ENCODE measurements around the gene CALHM6.
A peak's percentile ranks its signal among the peaks of the same experiment; 100 is the strongest.

Gene CALHM6

GRCh38 chr6:116445102-116445501 is 16.1 kb upstream of the CALHM6 start:
- DNase-seq (ENCODE audit: low read depth, low spot score) = no peak

GRCh38 chr6:116446399-116446798 is 14.8 kb upstream of the CALHM6 start:
- no peak for DNase-seq (ENCODE audit: low read depth, low spot score)

GRCh38 chr6:116447052-116447451 is 14.1 kb upstream of the CALHM6 start:
- no peak for DNase-seq (ENCODE audit: low read depth, low spot score)

- DNase-seq (ENCODE audit: low read depth, low spot score) = peak; percentile 65
Observed at GRCh38 chr6:116447496-116448011, 13.6 kb upstream of the CALHM6 start.

GRCh38 chr6:116449565-116449964 is 11.6 kb upstream of the CALHM6 start:
- DNase-seq (ENCODE audit: low read depth, low spot score) = no peak

GRCh38 chr6:116450185-116450710 is 10.9 kb upstream of the CALHM6 start:
- no peak for DNase-seq (ENCODE audit: low read depth, low spot score)

GRCh38 chr6:116450769-116451740 is 10.1 kb upstream of the CALHM6 start:
- DNase-seq (ENCODE audit: low read depth, low spot score) = no peak

GRCh38 chr6:116451916-116452315 is 9.3 kb upstream of the CALHM6 start:
- no peak for DNase-seq (ENCODE audit: low read depth, low spot score)

- DNase-seq (ENCODE audit: low read depth, low spot score) = no peak
Observed at GRCh38 chr6:116452531-116452930, 8.6 kb upstream of the CALHM6 start.

- DNase-seq (ENCODE audit: low read depth, low spot score) = no peak
Observed at GRCh38 chr6:116456106-116456505, 5.1 kb upstream of the CALHM6 start.

- DNase-seq (ENCODE audit: low read depth, low spot score) = no peak
Observed at GRCh38 chr6:116456927-116457326, 4.2 kb upstream of the CALHM6 start.

GRCh38 chr6:116458264-116458663 is 2.9 kb upstream of the CALHM6 start:
- no peak for DNase-seq (ENCODE audit: low read depth, low spot score)

- no peak for DNase-seq (ENCODE audit: low read depth, low spot score)
Observed at GRCh38 chr6:116459927-116460326, 1.2 kb upstream of the CALHM6 start.

- DNase-seq (ENCODE audit: low read depth, low spot score) = no peak
Observed at GRCh38 chr6:116461932-116462885, 1.0 kb downstream of the CALHM6 start.

GRCh38 chr6:116463301-116463700 is 2.1 kb downstream of the CALHM6 start:
- no peak for DNase-seq (ENCODE audit: low read depth, low spot score)

- no peak for DNase-seq (ENCODE audit: low read depth, low spot score)
Observed at GRCh38 chr6:116465246-116465645, 4.1 kb downstream of the CALHM6 start.

GRCh38 chr6:116467096-116467495 is 5.9 kb downstream of the CALHM6 start:
- no peak for DNase-seq (ENCODE audit: low read depth, low spot score)

GRCh38 chr6:116467514-116467913 is 6.3 kb downstream of the CALHM6 start:
- no peak for DNase-seq (ENCODE audit: low read depth, low spot score)

- DNase-seq (ENCODE audit: low read depth, low spot score) = no peak
Observed at GRCh38 chr6:116468293-116468692, 7.1 kb downstream of the CALHM6 start.

- DNase-seq (ENCODE audit: low read depth, low spot score) = no peak
Observed at GRCh38 chr6:116471531-116471930, 10.4 kb downstream of the CALHM6 start.

GRCh38 chr6:116472706-116473105 is 11.5 kb downstream of the CALHM6 start:
- DNase-seq (ENCODE audit: low read depth, low spot score) = no peak

GRCh38 chr6:116475141-116475540 is 14.0 kb downstream of the CALHM6 start:
- DNase-seq (ENCODE audit: low read depth, low spot score) = no peak

Measured in brain pericyte (primary cell).